ENCODE data around the gene C12orf50.
"Not testable (repeated sequence)": the region's sequence is repeated elsewhere in the genome, so short reads cannot be mapped to it uniquely, and the experiment has no call there.

Gene C12orf50

DNA sequence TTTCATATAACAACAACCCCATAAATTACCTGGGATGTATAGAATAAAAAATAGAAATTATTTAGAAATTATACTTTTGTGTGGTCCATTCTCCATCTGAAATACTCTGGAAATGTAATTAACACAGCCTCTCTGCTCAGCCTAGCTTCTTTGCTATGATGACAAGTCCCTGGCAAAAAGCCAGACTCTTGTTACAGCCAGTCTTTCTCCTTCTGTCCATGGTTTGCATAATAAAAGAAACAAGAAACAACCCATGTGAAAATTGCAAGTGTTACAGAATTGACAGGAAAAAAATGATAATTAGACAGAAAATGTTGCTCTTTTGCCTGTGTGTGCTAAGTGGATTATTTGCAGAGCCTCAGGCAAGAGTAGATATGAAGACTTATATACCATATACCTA lies 61.3 kb downstream of the C12orf50 start:
- no peak for DNase-seq (ENCODE audit: low read depth)
- TF ChIP-seq, protein P1, sequence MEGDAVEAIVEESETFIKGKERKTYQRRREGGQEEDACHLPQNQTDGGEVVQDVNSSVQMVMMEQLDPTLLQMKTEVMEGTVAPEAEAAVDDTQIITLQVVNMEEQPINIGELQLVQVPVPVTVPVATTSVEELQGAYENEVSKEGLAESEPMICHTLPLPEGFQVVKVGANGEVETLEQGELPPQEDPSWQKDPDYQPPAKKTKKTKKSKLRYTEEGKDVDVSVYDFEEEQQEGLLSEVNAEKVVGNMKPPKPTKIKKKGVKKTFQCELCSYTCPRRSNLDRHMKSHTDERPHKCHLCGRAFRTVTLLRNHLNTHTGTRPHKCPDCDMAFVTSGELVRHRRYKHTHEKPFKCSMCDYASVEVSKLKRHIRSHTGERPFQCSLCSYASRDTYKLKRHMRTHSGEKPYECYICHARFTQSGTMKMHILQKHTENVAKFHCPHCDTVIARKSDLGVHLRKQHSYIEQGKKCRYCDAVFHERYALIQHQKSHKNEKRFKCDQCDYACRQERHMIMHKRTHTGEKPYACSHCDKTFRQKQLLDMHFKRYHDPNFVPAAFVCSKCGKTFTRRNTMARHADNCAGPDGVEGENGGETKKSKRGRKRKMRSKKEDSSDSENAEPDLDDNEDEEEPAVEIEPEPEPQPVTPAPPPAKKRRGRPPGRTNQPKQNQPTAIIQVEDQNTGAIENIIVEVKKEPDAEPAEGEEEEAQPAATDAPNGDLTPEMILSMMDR (IDR thresholded peaks at IDR 0.05; ENCODE audit: low read depth, low read length): no peak
- H3K4me3 ChIP-seq (ENCODE audit: low read depth, low read length): no peak overlapping the region

DNA sequence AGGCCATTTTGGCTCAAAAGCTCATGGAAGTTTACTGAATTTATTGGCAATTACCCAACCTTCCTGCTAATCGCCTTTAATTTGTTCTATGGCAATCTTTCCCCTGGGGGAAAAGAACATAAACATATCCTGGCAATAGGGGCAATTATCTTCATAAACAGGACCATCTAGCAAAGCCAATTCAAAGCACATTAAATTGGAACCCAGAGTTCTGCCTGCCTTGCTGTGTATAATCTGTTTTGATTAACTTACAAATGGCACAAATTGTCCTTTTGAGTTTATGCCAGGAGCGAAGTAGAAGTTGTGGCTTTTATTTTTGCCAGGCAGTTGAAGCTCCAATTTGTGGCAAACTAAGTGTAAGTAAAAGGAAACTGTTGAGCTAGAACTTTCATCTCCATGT lies 68.6 kb downstream of the C12orf50 start:
- no peak for DNase-seq (ENCODE audit: low read depth)
- TF ChIP-seq MAX (IDR thresholded peaks at IDR 0.05; ENCODE audit: low read depth, low read length) (no peak), POLR2A (IDR thresholded peaks at IDR 0.05; ENCODE audit: extremely low read depth, insufficient read length) (no peak), MYC (IDR thresholded peaks at IDR 0.05; ENCODE audit: low read depth, low read length) (no peak)
- TF ChIP-seq, protein P1 (IDR thresholded peaks at IDR 0.05; ENCODE audit: low read depth, low read length): no peak
- no peak overlapping the region for H3K4me3 ChIP-seq (ENCODE audit: low read depth, low read length)

DNA sequence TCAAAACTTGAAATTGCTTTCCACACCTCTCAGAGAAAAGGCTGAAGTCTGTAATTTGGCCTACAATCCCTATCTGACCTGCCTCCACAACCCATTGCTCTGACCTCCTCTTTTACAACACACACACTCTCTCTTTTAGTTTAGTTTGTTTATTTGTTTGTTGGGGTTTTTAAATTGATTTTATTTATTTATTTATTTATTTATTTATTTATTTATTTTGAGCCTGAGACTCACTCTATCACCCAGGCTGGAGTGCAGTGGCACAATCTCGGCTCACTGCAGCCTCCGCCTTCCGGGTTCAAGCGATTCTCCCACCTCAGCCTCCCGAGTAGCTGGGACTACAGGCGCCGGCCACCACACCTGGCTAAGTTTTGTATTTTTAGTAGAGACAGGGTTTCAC lies 75.2 kb downstream of the C12orf50 start:
- not testable (repeated sequence) for H3K4me3 ChIP-seq (ENCODE audit: low read depth, low read length); DNase-seq (ENCODE audit: low read depth)

- DNase-seq (ENCODE audit: low read depth): peak; percentile 62
- no peak overlapping the region for H3K4me3 ChIP-seq (ENCODE audit: low read depth, low read length)
- TF ChIP-seq POLR2A (IDR thresholded peaks at IDR 0.05; ENCODE audit: extremely low read depth, insufficient read length): no peak
- TF ChIP-seq, protein P1 (IDR thresholded peaks at IDR 0.05; ENCODE audit: low read depth, low read length): peak; percentile 48
Observed at GRCh38 chr12:87953256-87953860, 75.8 kb downstream of the C12orf50 start.

GRCh38 chr12:87952850-87953249 lies 76.4 kb downstream of the C12orf50 start:
- no peak for DNase-seq (ENCODE audit: low read depth)
- TF ChIP-seq POLR2A (IDR thresholded peaks at IDR 0.05; ENCODE audit: extremely low read depth, insufficient read length) (no peak), MYC (IDR thresholded peaks at IDR 0.05; ENCODE audit: low read depth, low read length) (no peak), MAX (IDR thresholded peaks at IDR 0.05; ENCODE audit: low read depth, low read length) (no peak)
- TF ChIP-seq, protein P1 (IDR thresholded peaks at IDR 0.05; ENCODE audit: low read depth, low read length): no peak

DNA sequence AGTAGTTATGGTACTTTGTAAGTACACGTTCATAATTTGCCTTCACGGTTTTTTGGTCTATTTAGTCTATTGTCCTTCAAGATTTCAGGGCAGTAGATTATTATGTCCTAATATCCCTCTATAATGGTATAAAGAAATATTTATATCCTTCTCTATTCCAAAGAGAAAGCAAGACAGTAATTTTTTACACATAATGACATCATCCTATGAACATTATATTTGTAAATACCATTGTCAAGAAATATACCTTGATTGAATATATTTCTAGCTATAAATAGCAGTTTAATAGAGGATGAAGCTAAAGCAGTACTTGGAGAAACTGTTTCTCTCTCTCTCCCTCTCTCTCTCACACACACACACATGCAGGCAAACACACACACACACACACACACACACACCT lies 77.0 kb downstream of the C12orf50 start:
- no peak for TF ChIP-seq POLR2A (IDR thresholded peaks at IDR 0.05; ENCODE audit: extremely low read depth, insufficient read length)
- TF ChIP-seq, protein P1 (IDR thresholded peaks at IDR 0.05; ENCODE audit: low read depth, low read length): no peak
- TF ChIP-seq MAX (IDR thresholded peaks at IDR 0.05; ENCODE audit: low read depth, low read length): no peak
- no peak for TF ChIP-seq MYC (IDR thresholded peaks at IDR 0.05; ENCODE audit: low read depth, low read length)
- DNase-seq (ENCODE audit: low read depth): no peak

More at GRCh38 chr12:87952850-87953249, 76.4 kb downstream of the C12orf50 start:
- H3K4me3 ChIP-seq (ENCODE audit: low read depth, low read length): no peak overlapping the region

More for the DNA sequence above, 77.0 kb downstream of the C12orf50 start:
- H3K4me3 ChIP-seq (ENCODE audit: low read depth, low read length): no peak overlapping the region
